HCT116 (cell line): Measurements from ENCODE around the gene SYNDIG1. TPM values are rescaled to one million over a fixed set of nuclear protein-coding genes. Genes with fewer than 3 reads are reported as not detected.

ENCODE experiments used
- ATAC-seq: fragments of 200-7000 bp; cut with Tn5 transposase; 2 replicates; pipeline ENCODE4 v1.9.1; 2020; ENCODE audit warnings: mild to moderate bottlenecking, moderate library complexity
- BruUV-seq: library from RNA; stranded (reverse); fragments of 400-500 nt; replicated peaks from 2 replicates; lab custom pipeline; 2021; lab: Mats Ljungman, UMichigan
- CTCF ChIA-PET: fragments of 300-600 bp; sonication (Branson Sonifier 250); formaldehyde crosslinking; loops from one replicate; lab custom pipeline; 2021; ENCODE audit warnings: antibody characterized with exemption; lab: Charles Lee
- POLR2A ChIA-PET: fragments of 300-600, 350-600 bp; sonication (Branson Sonifier 250); formaldehyde crosslinking; loops from one replicate; lab custom pipeline; 2021; ENCODE audit warnings: antibody characterized with exemption; lab: Charles Lee
- RAD21 ChIA-PET, 2 experiments: fragments of 300-600 bp; sonication (Branson Sonifier 250); formaldehyde crosslinking; loops; one replicate each; lab custom pipeline; 2023; ENCODE audit warnings: low total read pairs in 2 of 2; ENCODE audit not compliant: uncharacterized antibody in 2 of 2, unreplicated experiment in 2 of 2, low non-redundant PET in 1 of 2; lab: Charles Lee
- DNase-seq: peaks from one replicate; pipeline ENCODE4 v3.0.0-alpha.2; 2010; ENCODE audit warnings: low read depth, low spot score
- H2AFZ ChIP-seq: fragments of 200-600 bp; shearing (Covaris generic), sonication (generic); 2 replicates; pipeline ENCODE4 v1.6.1; 2017; ENCODE audit warnings: low read depth, mixed run types, mixed read lengths, antibody characterized with exemption, low read length; ENCODE audit not compliant: poor library complexity, severe bottlenecking
- H3K27ac ChIP-seq: 2 replicates; pipeline ENCODE4 v1.5.1; 2012; ENCODE audit warnings: low read depth, low read length
- H3K27me3 ChIP-seq: fragments of 200-600 bp; sonication (generic); 2 replicates; pipeline ENCODE4 v1.6.1; 2016; ENCODE audit warnings: mixed run types, low read length, mixed read lengths; ENCODE audit not compliant: insufficient read depth
- H3K36me3 ChIP-seq, 2 experiments: fragments of 200-500 bp in 1 of 2; fragments of 200-600 bp in 1 of 2; sonication (Bioruptor generic) in 1 of 2; sonication (generic) in 1 of 2; 2 replicates each; pipeline versions ENCODE4 v1.5.1 to v1.6.1; 2014 to 2016; ENCODE audit warnings: low read length in 2 of 2, inconsistent platforms in 1 of 2, mixed read lengths in 1 of 2, mixed run types in 1 of 2; ENCODE audit not compliant: insufficient read depth in 2 of 2, control insufficient read depth in 1 of 2
- H3K4me1 ChIP-seq, 2 experiments: fragments of 200-600 bp in 1 of 2; sonication (generic) in 1 of 2; 2 replicates each; pipeline versions ENCODE4 v1.5.1 to v1.6.1; 2012 to 2017; ENCODE audit warnings: low read length in 2 of 2, inconsistent platforms in 1 of 2, mild to moderate bottlenecking in 1 of 2, mixed read lengths in 1 of 2, mixed run types in 1 of 2, moderate library complexity in 1 of 2; ENCODE audit not compliant: insufficient read depth in 2 of 2, control insufficient read depth in 1 of 2
- H3K4me2 ChIP-seq: fragments of 200-600 bp; sonication (generic); 2 replicates; pipeline ENCODE4 v1.6.1; 2017; ENCODE audit warnings: mixed run types, low read length, mixed read lengths
- H3K4me3 ChIP-seq, 2 experiments: fragments of 200-600 bp in 1 of 2; sonication (generic) in 1 of 2; replicated peaks in 1 of 2; 2 replicates each; pipeline ENCODE4 v1.5.1; 2011 to 2016; ENCODE audit warnings: low read length in 2 of 2, control low read depth in 1 of 2, low read depth in 1 of 2, mild to moderate bottlenecking in 1 of 2, mixed read lengths in 1 of 2, mixed run types in 1 of 2
- H3K79me2 ChIP-seq: fragments of 200-600 bp; sonication (generic); 2 replicates; pipeline ENCODE4 v1.6.1; 2017; ENCODE audit warnings: mild to moderate bottlenecking, mixed run types, low read length, moderate library complexity, mixed read lengths; ENCODE audit not compliant: insufficient read depth
- H3K9ac ChIP-seq: fragments of 200-600 bp; sonication (generic); 2 replicates; pipeline ENCODE4 v1.6.1; 2016; ENCODE audit warnings: low read length, mixed read lengths
- H3K9me2 ChIP-seq: fragments of 200-600 bp; sonication (generic), shearing (Covaris generic); 2 replicates; pipeline ENCODE4 v1.6.1; 2017; ENCODE audit warnings: mixed run types, mild to moderate bottlenecking, moderate library complexity; ENCODE audit not compliant: insufficient read depth
- H3K9me3 ChIP-seq, 2 experiments: fragments of 200-500 bp in 1 of 2; fragments of 200-600 bp in 1 of 2; sonication (Bioruptor generic) in 1 of 2; sonication (generic) in 1 of 2; 2 replicates each; pipeline ENCODE4 v1.6.1; 2014 to 2017; ENCODE audit warnings: low read length in 2 of 2, mixed read lengths in 2 of 2, inconsistent platforms in 1 of 2, low read depth in 1 of 2, mild to moderate bottlenecking in 1 of 2, mixed run types in 1 of 2, moderate library complexity in 1 of 2; ENCODE audit not compliant: control insufficient read depth in 1 of 2, insufficient read depth in 1 of 2
- H4K20me1 ChIP-seq: fragments of 200-600 bp; sonication (generic), shearing (Covaris generic); 2 replicates; pipeline ENCODE4 v1.6.1; 2017; ENCODE audit warnings: mixed run types, mild to moderate bottlenecking, moderate library complexity; ENCODE audit not compliant: insufficient read depth
- ATF3 ChIP-seq: IDR thresholded peaks from 2 replicates; pipeline ENCODE4 v1.6.1; 2012
- CBX3 ChIP-seq: IDR thresholded peaks from 2 replicates; pipeline ENCODE4 v1.6.1; 2012; ENCODE audit warnings: low read depth
- CEBPB ChIP-seq: IDR thresholded peaks from 2 replicates; pipeline ENCODE4 v1.6.1; 2012; ENCODE audit warnings: low read depth
- EGR1 ChIP-seq: IDR thresholded peaks from 2 replicates; pipeline ENCODE4 v1.6.1; 2012; ENCODE audit warnings: low read depth
- ELF1 ChIP-seq: IDR thresholded peaks from 2 replicates; pipeline ENCODE4 v1.6.1; 2012; ENCODE audit warnings: low read depth, borderline replicate concordance
- POLR2A ChIP-seq: IDR thresholded peaks from 2 replicates; pipeline ENCODE4 v1.7.0; 2011; ENCODE audit warnings: borderline replicate concordance; ENCODE audit not compliant: insufficient read depth, insufficient read length; ENCODE audit errors: extremely low read depth
- POLR2AphosphoS5 ChIP-seq: IDR thresholded peaks from 2 replicates; pipeline ENCODE4 v1.6.1; 2011; ENCODE audit warnings: mild to moderate bottlenecking, low read depth, low read length, moderate library complexity
- SRF ChIP-seq: IDR thresholded peaks from 2 replicates; pipeline ENCODE4 v1.6.1; 2012; ENCODE audit warnings: low read depth
- ZBTB33 ChIP-seq: IDR thresholded peaks from 2 replicates; pipeline ENCODE4 v1.6.1; 2011; ENCODE audit warnings: mild to moderate bottlenecking, low read length, moderate library complexity; ENCODE audit not compliant: insufficient replicate concordance; ENCODE audit errors: extremely low read depth
- ZNF274 ChIP-seq: fragments of 200-500 bp; sonication (Bioruptor generic); IDR thresholded peaks from 2 replicates; pipeline ENCODE4 v1.6.1; 2014; ENCODE audit warnings: mild to moderate bottlenecking, low read depth, low read length, inconsistent platforms
- intact Hi-C: fragments of 100-400 bp; cut with micrococcal nuclease; formaldehyde crosslinking; loops from 2 replicates; pipeline ENCODE4 v1.10.0; 2022
- total RNA-seq: library from RNA; stranded (reverse); gene quantifications from one replicate; pipeline ENCODE4 v1.2.1, GENCODE V29; 2021; ENCODE audit not compliant: unreplicated experiment
- TF ChIP-seq, protein P1 (sequence below): IDR thresholded peaks from 2 replicates; pipeline ENCODE4 v1.6.1; 2012; ENCODE audit warnings: low read depth

SYNDIG1 gene
- total RNA-seq, 1 experiment from 2014 or later, result not detected

GRCh38 chr20:24451428-24451827 is 18.0 kb upstream of the SYNDIG1 start:
- no peak overlapping the region for H3K9ac ChIP-seq
- H3K4me2 ChIP-seq, result no peak overlapping the region
- no peaks in the 10 kb centered on the region for H3K79me2 ChIP-seq
- H3K4me1 ChIP-seq, result no peaks in the 10 kb centered on the region
- intact Hi-C loops, result no loop called here
- no peak for DNase-seq
- H3K9me2 ChIP-seq, result no peaks in the 10 kb centered on the region
- no peak overlapping the region for H3K4me3 ChIP-seq
- CTCF ChIA-PET, result no interaction called here
- H3K27ac ChIP-seq, result no peak overlapping the region
- H3K9me3 ChIP-seq, result no peaks in the 10 kb centered on the region
- no peaks in the 10 kb centered on the region for H4K20me1 ChIP-seq
- no peak overlapping the region for H2AFZ ChIP-seq
- RAD21 ChIA-PET, result no interaction called here
- POLR2A ChIA-PET, result no interaction called here
- 0 out of 2 replicates have a peak, but pooled peaks cover 4% of the 10 kb centered on the region for H3K27me3 ChIP-seq
- ATAC-seq, result no peak
- no peaks in the 10 kb centered on the region for H3K36me3 ChIP-seq
- no TSS peak for BruUV-seq
- no peak for TF ChIP-seq POLR2AphosphoS5
- no peak for TF ChIP-seq ZBTB33
- TF ChIP-seq ZNF274, result no peak
- no peak for TF ChIP-seq POLR2A
- TF ChIP-seq, all 23 proteins: peak for 0

- ChIA-PET RAD21 (no interaction called here), CTCF (no interaction called here), POLR2A (no interaction called here)
- no peak overlapping the region for H3K27ac ChIP-seq
- H3K4me3 ChIP-seq, result no peak overlapping the region
- H3K9me3 ChIP-seq, result no peaks in the 10 kb centered on the region
- no peak overlapping the region for H3K4me2 ChIP-seq
- H3K9me2 ChIP-seq, result no peaks in the 10 kb centered on the region
- DNase-seq (no peak), ATAC-seq (no peak)
- H2AFZ ChIP-seq, result no peak overlapping the region
- no TSS peak for BruUV-seq
- H3K9ac ChIP-seq, result no peak overlapping the region
- no peaks in the 10 kb centered on the region for H3K36me3 ChIP-seq
- no peaks in the 10 kb centered on the region for H3K4me1 ChIP-seq
- no peaks in the 10 kb centered on the region for H3K79me2 ChIP-seq
- no peaks in the 10 kb centered on the region for H4K20me1 ChIP-seq
- intact Hi-C loops, result no loop called here
- H3K27me3 ChIP-seq, result peaks cover 6% of the 10 kb centered on the region; the same call in 1 of the 2 replicates
- TF ChIP-seq CEBPB, result no peak
- no peak for TF ChIP-seq ZBTB33
- no peak for TF ChIP-seq POLR2AphosphoS5
- no peak for TF ChIP-seq POLR2A
- TF ChIP-seq ATF3, result no peak
- no peak for TF ChIP-seq ELF1
- no peak for TF ChIP-seq SRF
- no peak for TF ChIP-seq EGR1
- TF ChIP-seq CBX3, result no peak
- TF ChIP-seq, protein P1, sequence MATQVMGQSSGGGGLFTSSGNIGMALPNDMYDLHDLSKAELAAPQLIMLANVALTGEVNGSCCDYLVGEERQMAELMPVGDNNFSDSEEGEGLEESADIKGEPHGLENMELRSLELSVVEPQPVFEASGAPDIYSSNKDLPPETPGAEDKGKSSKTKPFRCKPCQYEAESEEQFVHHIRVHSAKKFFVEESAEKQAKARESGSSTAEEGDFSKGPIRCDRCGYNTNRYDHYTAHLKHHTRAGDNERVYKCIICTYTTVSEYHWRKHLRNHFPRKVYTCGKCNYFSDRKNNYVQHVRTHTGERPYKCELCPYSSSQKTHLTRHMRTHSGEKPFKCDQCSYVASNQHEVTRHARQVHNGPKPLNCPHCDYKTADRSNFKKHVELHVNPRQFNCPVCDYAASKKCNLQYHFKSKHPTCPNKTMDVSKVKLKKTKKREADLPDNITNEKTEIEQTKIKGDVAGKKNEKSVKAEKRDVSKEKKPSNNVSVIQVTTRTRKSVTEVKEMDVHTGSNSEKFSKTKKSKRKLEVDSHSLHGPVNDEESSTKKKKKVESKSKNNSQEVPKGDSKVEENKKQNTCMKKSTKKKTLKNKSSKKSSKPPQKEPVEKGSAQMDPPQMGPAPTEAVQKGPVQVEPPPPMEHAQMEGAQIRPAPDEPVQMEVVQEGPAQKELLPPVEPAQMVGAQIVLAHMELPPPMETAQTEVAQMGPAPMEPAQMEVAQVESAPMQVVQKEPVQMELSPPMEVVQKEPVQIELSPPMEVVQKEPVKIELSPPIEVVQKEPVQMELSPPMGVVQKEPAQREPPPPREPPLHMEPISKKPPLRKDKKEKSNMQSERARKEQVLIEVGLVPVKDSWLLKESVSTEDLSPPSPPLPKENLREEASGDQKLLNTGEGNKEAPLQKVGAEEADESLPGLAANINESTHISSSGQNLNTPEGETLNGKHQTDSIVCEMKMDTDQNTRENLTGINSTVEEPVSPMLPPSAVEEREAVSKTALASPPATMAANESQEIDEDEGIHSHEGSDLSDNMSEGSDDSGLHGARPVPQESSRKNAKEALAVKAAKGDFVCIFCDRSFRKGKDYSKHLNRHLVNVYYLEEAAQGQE, result no peak
Measured at GRCh38 chr20:24452016-24452415, 17.4 kb upstream of the SYNDIG1 start.
